Measurements from ENCODE around the gene MVB12B.

GRCh38 chr9:126354887-126355770, 28.5 kb downstream of the MVB12B start:
- TF ChIP-seq CTCF (IDR thresholded peaks at IDR 0.05) (no peak), POLR2AphosphoS5 (IDR thresholded peaks at IDR 0.05; ENCODE audit: low read depth, low read length) (no peak), REST (IDR thresholded peaks at IDR 0.05; ENCODE audit: insufficient read depth in 1 of 2, low read depth in 2 of 2, low read length in 1 of 2) (no peak), SIN3A (IDR thresholded peaks at IDR 0.05; ENCODE audit: borderline replicate concordance, insufficient read depth, low read depth, low read length) (no peak), TCF7L2 (IDR thresholded peaks at IDR 0.05; ENCODE audit: low read depth, low read length) (no peak)
